NCI-H524 treated with DMSO at 0.1 percent for 48 hours (cell line): Measurements from ENCODE around the gene MARCHF11.

Source experiments
- DNase-seq: peaks from one replicate; lab custom pipeline; 2025; lab: John Stamatoyannopoulos, UW

Gene MARCHF11

DNA sequence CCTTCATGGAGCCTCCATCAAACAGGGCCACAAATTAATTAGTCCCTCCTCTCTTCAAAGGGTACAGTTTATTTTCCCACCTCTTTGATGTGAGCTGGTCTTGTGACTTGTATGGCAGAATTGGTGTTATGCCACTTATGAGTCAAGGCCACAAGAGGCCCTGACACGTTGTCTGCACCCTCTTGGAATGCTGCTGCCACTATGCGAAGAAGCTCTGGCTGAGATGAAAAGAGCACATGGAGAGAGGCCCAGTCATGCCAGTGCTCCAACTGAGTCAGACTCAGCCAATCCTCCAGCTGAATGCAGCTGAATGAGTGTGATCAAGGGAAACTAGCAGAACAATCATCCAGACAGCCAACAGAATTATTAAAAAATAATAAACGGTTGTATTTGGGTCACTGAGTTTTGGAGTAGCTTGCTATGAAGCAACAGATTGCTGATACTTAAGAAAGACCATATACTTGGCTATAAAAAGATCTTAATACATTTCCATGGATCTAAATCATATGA, 128.3 kb downstream of the MARCHF11 start:
- no peak for DNase-seq

DNA sequence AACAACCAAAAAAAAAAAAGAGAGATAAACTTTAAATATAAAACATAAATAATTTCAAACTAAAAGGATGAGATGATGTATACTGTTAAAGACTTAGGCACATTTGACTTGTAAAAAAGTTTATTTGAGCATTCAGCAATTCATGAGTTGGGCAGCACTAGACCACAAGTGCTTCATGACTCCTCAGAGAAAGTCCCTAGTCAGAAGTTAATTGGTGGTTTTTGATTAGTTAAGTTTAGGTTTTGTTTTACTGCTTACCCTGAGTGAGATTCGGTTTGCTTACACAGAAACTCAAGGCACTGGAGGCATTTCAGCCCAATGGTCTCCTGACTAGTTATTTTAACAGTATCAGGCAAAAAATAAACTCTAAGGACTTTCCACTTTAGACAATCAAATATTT, 129.2 kb downstream of the MARCHF11 start:
- no peak for DNase-seq

DNA sequence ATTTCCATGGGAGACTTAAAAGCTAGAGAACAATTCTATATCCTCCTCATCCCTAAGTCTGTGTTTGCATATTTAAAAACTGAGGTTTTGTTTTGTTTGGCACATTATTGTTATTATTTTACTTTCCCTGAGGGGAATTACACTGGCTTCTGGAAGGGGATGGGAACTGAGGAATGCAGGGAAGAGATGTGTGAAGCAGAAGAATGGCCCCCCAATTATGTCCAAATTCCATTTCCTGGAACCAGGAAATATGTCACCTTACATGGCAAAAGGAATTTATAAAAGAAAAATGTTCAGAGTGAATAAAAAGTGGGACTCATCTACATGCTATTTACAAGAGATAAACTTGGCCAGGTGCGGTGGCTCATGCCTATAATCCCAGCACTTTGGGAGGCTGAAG, 129.8 kb downstream of the MARCHF11 start:
- DNase-seq: no peak

- DNase-seq: no peak
Observed at GRCh38 chr5:16048132-16048531, 131.5 kb downstream of the MARCHF11 start.

DNA sequence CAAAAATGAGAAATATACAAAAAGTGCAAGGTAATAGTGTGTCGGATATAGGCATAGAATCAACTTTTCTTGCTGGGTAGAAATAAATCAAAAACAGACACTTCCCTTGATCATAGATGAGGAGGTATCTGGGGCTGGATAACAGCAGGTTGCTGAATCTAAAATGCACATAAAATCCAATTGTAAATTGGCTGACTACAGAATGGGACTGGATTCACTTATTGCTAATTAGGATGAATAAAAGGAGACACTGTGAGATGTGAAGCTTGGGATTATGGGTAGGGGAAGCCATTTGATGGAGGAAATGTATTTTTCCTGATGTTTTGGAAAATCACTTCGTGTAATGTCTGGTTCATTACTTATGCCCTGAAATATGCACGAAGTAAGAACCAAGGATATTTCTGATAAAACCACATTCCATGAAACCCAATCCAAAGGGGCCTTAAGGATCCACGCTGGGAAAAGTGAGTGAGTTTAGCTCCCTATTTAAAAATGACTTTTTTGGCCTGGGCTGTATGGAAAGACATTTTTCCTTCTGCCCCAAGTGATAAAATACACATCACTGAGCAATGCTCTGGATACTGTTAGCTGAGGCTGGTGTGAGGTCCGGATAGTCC, 136.1 kb downstream of the MARCHF11 start:
- no peak for DNase-seq

GRCh38 chr5:16037121-16037845, 142.3 kb downstream of the MARCHF11 start:
- DNase-seq: no peak

DNA sequence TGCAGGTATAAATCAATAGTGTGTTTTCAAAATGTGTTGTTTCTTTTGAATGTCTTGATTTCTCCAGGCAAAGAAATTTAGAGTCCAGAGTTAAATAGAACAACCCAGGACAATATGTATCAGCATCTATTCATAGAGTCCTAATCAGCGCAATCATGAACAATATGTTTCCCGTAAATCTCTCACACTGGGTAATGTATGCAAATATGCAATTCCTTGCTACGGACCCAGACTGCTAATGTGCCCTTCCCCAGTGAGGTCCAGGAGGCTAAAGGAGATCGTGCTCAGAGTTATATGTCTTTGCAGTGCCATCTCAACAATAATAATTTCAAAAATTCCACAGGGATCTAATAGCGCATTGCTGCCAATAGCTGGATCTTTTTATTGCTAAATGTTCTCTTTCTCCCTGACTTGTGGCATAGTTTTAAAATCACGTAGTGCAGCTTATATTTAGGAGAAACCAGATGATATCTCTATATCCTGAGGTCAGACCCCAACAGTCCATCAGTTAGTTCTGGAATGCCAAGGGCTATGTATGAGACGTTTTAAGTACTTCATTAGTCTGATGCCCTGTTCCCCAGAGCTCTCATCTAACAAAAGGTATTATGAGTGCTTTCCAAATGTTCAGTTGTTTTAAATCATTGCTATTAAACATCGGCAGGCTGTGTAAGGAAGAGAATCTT, 145.1 kb downstream of the MARCHF11 start:
- DNase-seq: no peak

DNA sequence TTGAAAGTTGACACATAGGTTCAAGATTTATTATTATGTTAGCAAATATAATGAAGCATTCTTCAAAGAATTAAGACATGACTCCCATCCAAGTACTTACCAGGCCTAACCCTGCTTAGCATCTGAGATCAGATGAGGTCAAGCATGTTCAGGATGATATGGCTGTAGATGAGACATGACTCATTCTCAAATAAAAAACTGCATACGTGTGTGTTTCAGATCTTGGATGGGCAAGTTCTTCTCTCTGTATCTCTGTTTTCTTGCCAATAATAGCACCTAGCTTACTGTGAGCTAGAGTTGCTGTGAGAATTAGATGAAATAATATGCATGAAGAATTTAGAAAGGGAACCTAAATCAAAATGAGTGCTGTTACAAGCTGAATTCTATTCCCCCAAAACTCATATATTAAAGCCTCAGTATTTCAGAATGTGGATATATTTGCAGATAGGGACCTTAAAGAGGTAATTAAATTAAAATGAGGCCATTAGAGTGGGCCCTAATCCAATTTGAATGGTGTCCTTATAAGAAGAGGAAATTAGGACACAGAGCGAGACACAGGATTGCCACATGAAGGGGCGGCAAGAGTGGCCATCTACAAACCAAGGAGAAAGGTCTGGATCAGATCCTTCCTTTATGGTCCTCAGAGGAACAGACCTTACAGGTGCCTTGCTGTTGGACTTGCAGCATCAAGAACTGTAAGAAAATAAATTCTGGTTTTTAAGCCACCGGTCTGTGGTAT, 146.2 kb downstream of the MARCHF11 start:
- DNase-seq: no peak

GRCh38 chr5:16028708-16029107, 150.9 kb downstream of the MARCHF11 start:
- no peak for DNase-seq

DNA sequence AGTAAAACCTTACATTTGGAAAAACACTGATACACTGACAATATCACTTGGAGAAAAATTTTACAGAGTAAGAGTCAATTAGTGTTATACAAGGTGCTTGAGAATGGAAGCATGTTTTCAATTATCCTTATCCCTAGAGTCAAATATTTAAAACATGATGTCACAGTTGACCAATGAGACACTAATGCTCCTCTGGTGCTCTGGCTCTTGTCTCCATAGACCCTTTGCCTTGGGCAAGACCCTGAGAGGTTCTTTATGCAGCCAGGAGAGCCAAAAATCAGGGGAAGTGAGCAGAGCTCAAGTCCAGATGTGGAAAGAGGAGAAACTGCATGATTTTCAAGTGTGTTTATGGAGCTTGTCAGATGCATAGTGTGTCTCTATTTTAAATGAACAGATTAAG, 153.9 kb downstream of the MARCHF11 start:
- DNase-seq: no peak

DNA sequence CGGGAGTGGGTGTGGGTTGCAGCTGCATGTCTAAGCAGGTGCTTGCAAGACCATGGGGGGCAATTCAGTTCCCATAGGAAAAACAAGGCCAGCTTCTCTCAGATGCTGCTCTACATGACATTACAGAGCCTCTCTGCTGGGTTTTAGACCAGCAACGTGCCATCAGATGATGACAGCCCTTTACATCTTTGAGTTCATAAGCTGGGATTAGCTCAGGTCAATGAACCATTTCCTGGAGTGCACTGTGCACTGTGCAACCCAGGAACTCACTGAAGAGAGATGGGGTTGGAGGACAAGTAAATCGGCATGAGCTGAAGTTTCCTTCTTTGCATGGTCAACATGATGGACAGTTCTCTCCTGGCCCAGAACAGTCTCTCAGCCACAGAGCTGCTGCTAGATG, 160.6 kb downstream of the MARCHF11 start:
- DNase-seq: no peak

DNA sequence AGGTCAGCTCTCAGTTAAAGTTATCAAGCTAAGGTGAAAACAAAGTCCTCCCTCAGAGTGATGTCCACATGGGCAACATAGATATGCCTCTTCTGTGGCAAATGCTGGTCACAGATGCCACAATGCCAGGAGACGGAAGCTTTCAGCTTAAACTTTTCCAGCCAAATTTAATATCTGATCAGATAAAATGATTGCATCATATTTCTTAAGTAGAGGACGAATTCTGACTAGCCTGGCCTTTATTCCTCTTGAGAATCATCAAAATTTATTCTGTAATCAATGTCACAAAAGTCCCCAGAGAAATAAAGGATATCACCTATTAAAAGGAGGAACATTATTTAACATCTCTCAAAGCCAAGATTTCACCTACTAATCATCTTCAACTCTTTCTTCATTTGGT, 161.9 kb downstream of the MARCHF11 start:
- no peak for DNase-seq
